IMR-90 (cell line): ENCODE measurements around the gene DCAF11. TPM values are rescaled to one million over a fixed set of nuclear protein-coding genes. Genes with fewer than 3 reads are reported as not detected.

Experiments
- ATAC-seq: fragments of 200-7000 bp; cut with Tn5 transposase; 2 replicates; pipeline ENCODE4 v1.9.1; 2020; ENCODE audit warnings: low read depth, mild to moderate bottlenecking, moderate library complexity
- BruUV-seq: library from RNA; stranded (reverse); fragments of 400-500 nt; replicated peaks from 2 replicates; lab custom pipeline; 2021; lab: Mats Ljungman, UMichigan
- CTCF ChIA-PET: fragments of 300-600 bp; formaldehyde crosslinking; extraction: SDS; loops from one replicate; lab custom pipeline; 2021; ENCODE audit warnings: antibody characterized with exemption; lab: Yijun Ruan, JAX
- POLR2A ChIA-PET: fragments of 300-600 bp; sonication (Branson Sonifier 250); formaldehyde crosslinking; loops from one replicate; lab custom pipeline; 2022; ENCODE audit warnings: antibody characterized with exemption; ENCODE audit not compliant: unreplicated experiment; lab: Charles Lee
- DNase-seq: peaks from one replicate; pipeline ENCODE4 v3.0.0; 2013
- H2AFZ ChIP-seq: replicated peaks from 2 replicates; pipeline ENCODE3; 2013; ENCODE audit warnings: low read length, mild to moderate bottlenecking; ENCODE audit not compliant: poor library complexity
- H2AK5ac ChIP-seq: 2 replicates; pipeline ENCODE4 v1.6.1; 2013; ENCODE audit warnings: low read depth, low read length, inconsistent platforms
- H2AK9ac ChIP-seq: replicated peaks from 2 replicates; pipeline ENCODE3; 2013; ENCODE audit warnings: mild to moderate bottlenecking, low read depth, low read length, moderate library complexity; ENCODE audit not compliant: poor library complexity
- H2BK120ac ChIP-seq: 2 replicates; pipeline ENCODE4 v1.6.1; 2013; ENCODE audit warnings: low read depth, low read length, inconsistent platforms
- H2BK15ac ChIP-seq: 3 replicates; pipeline ENCODE4 v1.6.1; 2013; ENCODE audit warnings: low read depth, low read length, inconsistent platforms
- H2BK20ac ChIP-seq: 2 replicates; pipeline ENCODE4 v1.6.1; 2013; ENCODE audit warnings: low read depth, mild to moderate bottlenecking, inconsistent platforms, low read length, moderate library complexity
- H2BK5ac ChIP-seq: 2 replicates; pipeline ENCODE4 v1.6.1; 2013; ENCODE audit warnings: mild to moderate bottlenecking, low read depth, low read length, inconsistent platforms; ENCODE audit not compliant: poor library complexity, severe bottlenecking
- H3K14ac ChIP-seq: replicated peaks from 2 replicates; pipeline ENCODE4 v1.6.1; 2013; ENCODE audit warnings: low read depth, low read length, inconsistent platforms
- H3K18ac ChIP-seq: 2 replicates; pipeline ENCODE4 v1.6.1; 2013; ENCODE audit warnings: low read depth, low read length, control low read depth
- H3K23ac ChIP-seq: 2 replicates; pipeline ENCODE4 v1.6.1; 2013; ENCODE audit warnings: low read depth, low read length, inconsistent platforms
- H3K27ac ChIP-seq: 2 replicates; pipeline ENCODE4 v1.5.1; 2013; ENCODE audit warnings: mild to moderate bottlenecking, control low read depth, low read length; ENCODE audit not compliant: insufficient read depth
- H3K27me3 ChIP-seq: 2 replicates; pipeline ENCODE4 v1.6.1; 2013; ENCODE audit warnings: low read length; ENCODE audit not compliant: control insufficient read depth, insufficient read depth
- H3K36me3 ChIP-seq: 2 replicates; pipeline ENCODE4 v1.6.1; 2013; ENCODE audit warnings: low read length, mixed read lengths; ENCODE audit not compliant: control insufficient read depth, insufficient read depth
- H3K4ac ChIP-seq: 2 replicates; pipeline ENCODE4 v1.6.1; 2013; ENCODE audit warnings: low read depth, low read length, inconsistent platforms
- H3K4me1 ChIP-seq: 2 replicates; pipeline ENCODE4 v1.6.1; 2013; ENCODE audit warnings: low read length, mixed read lengths; ENCODE audit not compliant: control insufficient read depth, insufficient read depth
- H3K4me2 ChIP-seq: 2 replicates; pipeline ENCODE4 v1.6.1; 2013; ENCODE audit warnings: low read depth, mild to moderate bottlenecking, control low read depth, low read length, moderate library complexity
- H3K4me3 ChIP-seq: 2 replicates; pipeline ENCODE4 v1.5.1; 2013; ENCODE audit warnings: low read depth, mild to moderate bottlenecking, control low read depth, low read length, moderate library complexity; ENCODE audit not compliant: insufficient read depth
- H3K56ac ChIP-seq: 2 replicates; pipeline ENCODE4 v1.6.1; 2013; ENCODE audit warnings: low read length, inconsistent platforms; ENCODE audit not compliant: insufficient read depth; ENCODE audit errors: extremely low read depth
- H3K79me1 ChIP-seq, 2 experiments: 2 replicates each; pipeline ENCODE4 v1.6.1; 2013; ENCODE audit warnings: low read length in 2 of 2, inconsistent platforms in 1 of 2, low read depth in 1 of 2
- H3K9ac ChIP-seq: 2 replicates; pipeline ENCODE4 v1.6.1; 2013; ENCODE audit warnings: low read depth, low read length, control low read depth
- H3K9me1 ChIP-seq: 2 replicates; pipeline ENCODE4 v1.6.1; 2013; ENCODE audit warnings: low read length, inconsistent platforms; ENCODE audit not compliant: insufficient read depth
- H3K9me3 ChIP-seq: 2 replicates; pipeline ENCODE4 v1.6.1; 2013; ENCODE audit warnings: low read length; ENCODE audit not compliant: control insufficient read depth, insufficient read depth
- H4K20me1 ChIP-seq: 2 replicates; pipeline ENCODE4 v1.6.1; 2013; ENCODE audit warnings: low read length, inconsistent platforms; ENCODE audit not compliant: insufficient read depth
- H4K5ac ChIP-seq: 2 replicates; pipeline ENCODE4 v1.6.1; 2013; ENCODE audit warnings: mild to moderate bottlenecking, low read depth, low read length, control low read depth
- H4K8ac ChIP-seq, 2 experiments: 2 replicates each; pipeline ENCODE4 v1.6.1; 2013; ENCODE audit warnings: low read depth in 2 of 2, low read length in 2 of 2, control low read depth in 1 of 2, inconsistent platforms in 1 of 2
- H4K91ac ChIP-seq: 2 replicates; pipeline ENCODE4 v1.6.1; 2013; ENCODE audit warnings: low read depth, low read length, inconsistent platforms; ENCODE audit not compliant: insufficient read depth
- BHLHE40 ChIP-seq: fragments of 150-350 bp; IDR thresholded peaks from 2 replicates; pipeline ENCODE4 v1.6.1; 2016; ENCODE audit warnings: mild to moderate bottlenecking, low read depth, low read length
- CEBPB ChIP-seq: IDR thresholded peaks from 2 replicates; pipeline ENCODE4 v1.6.1; 2012; ENCODE audit warnings: low read depth, low read length, improper control_type of control experiment
- CHD1 ChIP-seq: IDR thresholded peaks from 2 replicates; pipeline ENCODE4 v1.6.1; 2012; ENCODE audit warnings: low read depth, low read length, improper control_type of control experiment
- CTCF ChIP-seq: conservative IDR thresholded peaks from 2 replicates; pipeline ENCODE4 v1.5.1; 2012; ENCODE audit warnings: mild to moderate bottlenecking, low read depth, low read length, improper control_type of control experiment
- ELK1 ChIP-seq: fragments of 150-350 bp; IDR thresholded peaks from 2 replicates; pipeline ENCODE4 v1.6.1; 2016; ENCODE audit warnings: low read depth, mild to moderate bottlenecking, low read length, moderate library complexity, borderline replicate concordance
- FOS ChIP-seq: fragments of 150-350 bp; IDR thresholded peaks from 2 replicates; pipeline ENCODE4 v1.6.1; 2016; ENCODE audit warnings: low read depth, low read length
- MAFK ChIP-seq: IDR thresholded peaks from 2 replicates; pipeline ENCODE4 v1.6.1; 2012; ENCODE audit warnings: low read depth, low read length, improper control_type of control experiment
- MAZ ChIP-seq: IDR thresholded peaks from 2 replicates; pipeline ENCODE4 v1.6.1; 2012; ENCODE audit warnings: low read depth, mild to moderate bottlenecking, low read length, improper control_type of control experiment, moderate library complexity, borderline replicate concordance
- MXI1 ChIP-seq: IDR thresholded peaks from 2 replicates; pipeline ENCODE4 v1.6.1; 2012; ENCODE audit warnings: low read depth, mild to moderate bottlenecking, low read length, moderate library complexity, borderline replicate concordance
- NFE2L2 ChIP-seq: fragments of 150-350 bp; IDR thresholded peaks from 2 replicates; pipeline ENCODE4 v1.6.1; 2016; ENCODE audit warnings: low read depth, mild to moderate bottlenecking, low read length
- POLR2A ChIP-seq: IDR thresholded peaks from 2 replicates; pipeline ENCODE4 v1.6.1; 2012; ENCODE audit warnings: mild to moderate bottlenecking, low read depth, low read length
- RAD21 ChIP-seq: IDR thresholded peaks from 2 replicates; pipeline ENCODE4 v1.6.1; 2012; ENCODE audit warnings: low read length, improper control_type of control experiment
- RCOR1 ChIP-seq: IDR thresholded peaks from 2 replicates; pipeline ENCODE4 v1.6.1; 2012; ENCODE audit warnings: mild to moderate bottlenecking, low read length, improper control_type of control experiment; ENCODE audit not compliant: insufficient replicate concordance
- RFX5 ChIP-seq: IDR thresholded peaks from 2 replicates; pipeline ENCODE4 v1.8.0; 2012; ENCODE audit warnings: low read depth, mild to moderate bottlenecking, low read length, moderate library complexity
- SMC3 ChIP-seq: fragments of 150-350 bp; IDR thresholded peaks from 2 replicates; pipeline ENCODE4 v1.6.1; 2016; ENCODE audit warnings: low read depth, mild to moderate bottlenecking, antibody characterized with exemption, low read length, moderate library complexity
- USF2 ChIP-seq: fragments of 150-350 bp; IDR thresholded peaks from 2 replicates; pipeline ENCODE4 v1.6.1; 2017; ENCODE audit warnings: mild to moderate bottlenecking, antibody characterized with exemption, low read length, low read depth
- WGBS, 2 experiments: methylation state at CpG; one replicate each; pipeline versions ENCODE4 v1.1.5 to v1.1.7; 2013; ENCODE audit warnings: missing lambda C conversion rate in 2 of 2; ENCODE audit not compliant: insufficient read length in 1 of 2; ENCODE audit errors: extremely low coverage in 2 of 2; 5-methylcytosine and 5-hydroxymethylcytosine counted together
- dilution Hi-C: fragments of 300-500 bp; cut with HindIII; formaldehyde crosslinking; loops from one replicate; pipeline ENCODE4 v1.14.3; 2018; ENCODE audit warnings: low sequenced_read_pairs; ENCODE audit not compliant: unreplicated experiment
- in situ Hi-C: fragments of 300-500 bp; cut with MboI; formaldehyde crosslinking; loops from 3 replicates; pipeline ENCODE4 v1.14.3; 2019; ENCODE audit warnings: low sequenced_read_pairs, inconsistent platforms, mixed read lengths
- intact Hi-C: fragments of 100-400 bp; cut with micrococcal nuclease; formaldehyde crosslinking; loops from 2 replicates; pipeline ENCODE4 v1.10.0; 2022
- polyA plus RNA-seq, 3 experiments: library from polyadenylated mRNA; depleted of rRNA; stranded (reverse); fragments of >200 nt; gene quantifications; 2 replicates each; pipeline ENCODE4 v1.2.3, GENCODE V29; 2012; ENCODE audit warnings: low replicate concordance in 1 of 3
- total RNA-seq: library from RNA; depleted of rRNA; stranded (reverse); fragments of >200 nt; gene quantifications from 2 replicates; pipeline ENCODE4 v1.2.3, GENCODE V29; 2012

DCAF11 gene
- total and polyA plus RNA-seq, 2 of the 4 experiments (the other 2 are of a cell fraction) = 21.0 to 52.0 TPM

- POLR2A ChIA-PET = no interaction called here
- WGBS, 2 experiments = no CpG with 5 or more reads among the region's 10 CpGs
- no peak overlapping the region for H2BK120ac ChIP-seq
These were observed 38.3 kb upstream of the DCAF11 start for GRCh38 chr14:24076302-24076601.

More at GRCh38 chr14:24076302-24076601, 38.3 kb upstream of the DCAF11 start:
- Histone ChIP-seq H3K23ac (no peak overlapping the region), H4K5ac (no peak overlapping the region), H3K27me3 (peaks cover 83% of the 10 kb centered on the region), H3K9me3 (no peaks in the 10 kb centered on the region), H3K27ac (no peak overlapping the region), H4K20me1 (no peaks in the 10 kb centered on the region; the same call in 1 of the 2 replicates), H3K4me1 (peaks cover 2% of the 10 kb centered on the region; the same call in 1 of the 2 replicates), H2AK5ac (no peak overlapping the region), H3K79me1 (no peaks in the 10 kb centered on the region), H2BK20ac (no peak overlapping the region), H2AFZ (no peak overlapping the region), H3K9ac (no peak overlapping the region), H3K4ac (no peak overlapping the region), H4K8ac (no peak overlapping the region), H2BK15ac (no peak overlapping the region), H3K4me3 (no peak overlapping the region), H3K4me2 (no peak overlapping the region), H3K9me1 (no peaks in the 10 kb centered on the region), H2AK9ac (no peak overlapping the region), H3K14ac (no peak overlapping the region), H2BK5ac (no peak overlapping the region), H3K56ac (no peak overlapping the region), H3K18ac (no peak overlapping the region), H4K91ac (no peak overlapping the region), H3K36me3 (no peaks in the 10 kb centered on the region)
- ATAC-seq (no peak), DNase-seq (no peak)
- dilution Hi-C loops = no loop called here
- intact Hi-C loops = no loop called here
- in situ Hi-C loops = no loop called here
- no TSS peak for BruUV-seq
- CTCF ChIA-PET = no interaction called here
- TF ChIP-seq RFX5 (no peak), RAD21 (no peak), CHD1 (no peak), MAFK (no peak), MAZ (no peak), FOS (no peak), ELK1 (no peak), CTCF (no peak), NFE2L2 (no peak), USF2 (no peak), CEBPB (no peak), MXI1 (no peak), BHLHE40 (no peak), POLR2A (no peak), RCOR1 (no peak), SMC3 (no peak)
